H9 (cell line): Measurements from ENCODE around the gene TBC1D5. TPM values are rescaled to one million over a fixed set of nuclear protein-coding genes. Genes with fewer than 3 reads are reported as not detected.

ENCODE experiments used
- DNase-seq: peaks from one replicate; pipeline ENCODE4 v3.0.0-alpha.2; 2017
- H2AFZ ChIP-seq: one replicate; pipeline ENCODE4 v1.6.1; 2013; ENCODE audit warnings: mild to moderate bottlenecking, low read length, control low read depth, moderate library complexity
- H2AK5ac ChIP-seq: 2 replicates; pipeline ENCODE4 v1.6.1; 2013; ENCODE audit warnings: low read length, control low read depth, mixed read lengths; ENCODE audit not compliant: insufficient read length
- H2BK120ac ChIP-seq: one replicate; pipeline ENCODE4 v1.6.1; 2013; ENCODE audit warnings: low read depth, mild to moderate bottlenecking, low read length, control low read depth, inconsistent platforms; ENCODE audit not compliant: poor library complexity, severe bottlenecking
- H2BK12ac ChIP-seq: 2 replicates; pipeline ENCODE4 v1.6.1; 2013; ENCODE audit warnings: low read length, control low read depth, mixed read lengths, low read depth; ENCODE audit not compliant: insufficient read length
- H2BK15ac ChIP-seq: 2 replicates; pipeline ENCODE4 v1.6.1; 2013; ENCODE audit warnings: low read depth, low read length, control low read depth
- H2BK20ac ChIP-seq: one replicate; pipeline ENCODE4 v1.6.1; 2013; ENCODE audit warnings: low read depth, mild to moderate bottlenecking, low read length, control low read depth, inconsistent platforms; ENCODE audit not compliant: poor library complexity, severe bottlenecking
- H2BK5ac ChIP-seq: 2 replicates; pipeline ENCODE4 v1.6.1; 2013; ENCODE audit warnings: low read length, control low read depth, mixed read lengths; ENCODE audit not compliant: insufficient read length
- H3K14ac ChIP-seq: 2 replicates; pipeline ENCODE4 v1.6.1; 2013; ENCODE audit warnings: low read length, control low read depth; ENCODE audit not compliant: insufficient read depth
- H3K18ac ChIP-seq: 2 replicates; pipeline ENCODE4 v1.6.1; 2013; ENCODE audit warnings: low read depth, mild to moderate bottlenecking, mixed read lengths, low read length, control low read depth; ENCODE audit not compliant: insufficient read length
- H3K23ac ChIP-seq: 2 replicates; pipeline ENCODE4 v1.6.1; 2013; ENCODE audit warnings: low read length, control low read depth, mixed read lengths, low read depth; ENCODE audit not compliant: insufficient read length
- H3K23me2 ChIP-seq: 2 replicates; pipeline ENCODE4 v1.6.1; 2013; ENCODE audit warnings: low read depth, mild to moderate bottlenecking, mixed read lengths, low read length, control low read depth; ENCODE audit not compliant: insufficient read length, poor library complexity, severe bottlenecking
- H3K27ac ChIP-seq: 2 replicates; pipeline ENCODE4 v1.5.1; 2013; ENCODE audit warnings: low read length, control low read depth, mixed read lengths, low read depth; ENCODE audit not compliant: insufficient read length
- H3K27me3 ChIP-seq: 2 replicates; pipeline ENCODE4 v1.6.1; 2013; ENCODE audit warnings: low read length, control low read depth, inconsistent platforms; ENCODE audit not compliant: insufficient read depth
- H3K4ac ChIP-seq: 2 replicates; pipeline ENCODE4 v1.6.1; 2013; ENCODE audit warnings: low read depth, mild to moderate bottlenecking, control low read depth, inconsistent platforms, low read length, moderate library complexity
- H3K4me1 ChIP-seq: 2 replicates; pipeline ENCODE4 v1.6.1; 2013; ENCODE audit warnings: low read length, control low read depth, inconsistent platforms; ENCODE audit not compliant: insufficient read depth
- H3K4me2 ChIP-seq: 2 replicates; pipeline ENCODE4 v1.6.1; 2013; ENCODE audit warnings: low read length, control low read depth, mixed read lengths; ENCODE audit not compliant: insufficient read length, insufficient read depth
- H3K56ac ChIP-seq: 2 replicates; pipeline ENCODE4 v1.6.1; 2013; ENCODE audit warnings: low read depth, mild to moderate bottlenecking, mixed read lengths, low read length, control low read depth; ENCODE audit not compliant: insufficient read length
- H3K79me1 ChIP-seq: 2 replicates; pipeline ENCODE4 v1.6.1; 2013; ENCODE audit warnings: low read depth, mild to moderate bottlenecking, moderate library complexity, low read length, control low read depth, inconsistent platforms; ENCODE audit not compliant: insufficient read depth, poor library complexity, severe bottlenecking
- H3K79me2 ChIP-seq: 2 replicates; pipeline ENCODE4 v1.6.1; 2013; ENCODE audit warnings: low read length, control low read depth, inconsistent platforms; ENCODE audit not compliant: insufficient read depth
- H3K9ac ChIP-seq: 2 replicates; pipeline ENCODE4 v1.6.1; 2013; ENCODE audit warnings: low read length, control low read depth, mixed read lengths; ENCODE audit not compliant: insufficient read length; ENCODE audit errors: extremely low read depth
- H3K9me3 ChIP-seq: one replicate; pipeline ENCODE4 v1.6.1; 2013; ENCODE audit warnings: low read depth, low read length, inconsistent platforms; ENCODE audit not compliant: control insufficient read depth
- H3T11ph ChIP-seq: one replicate; pipeline ENCODE4 v1.6.1; 2013; ENCODE audit warnings: mild to moderate bottlenecking, low read length, control low read depth, inconsistent platforms
- H4K20me1 ChIP-seq: one replicate; pipeline ENCODE4 v1.6.1; 2013; ENCODE audit not compliant: control insufficient read depth, insufficient read length, insufficient read depth
- H4K5ac ChIP-seq: 2 replicates; pipeline ENCODE4 v1.6.1; 2013; ENCODE audit warnings: low read depth, mild to moderate bottlenecking, mixed read lengths, low read length, control low read depth; ENCODE audit not compliant: insufficient read length
- H4K8ac ChIP-seq: replicated peaks from 2 replicates; pipeline ENCODE4 v1.6.1; 2013; ENCODE audit warnings: low read length, control low read depth, mixed read lengths, low read depth; ENCODE audit not compliant: insufficient read length
- H4K91ac ChIP-seq: 2 replicates; pipeline ENCODE4 v1.6.1; 2013; ENCODE audit warnings: low read depth, mild to moderate bottlenecking, moderate library complexity, mixed read lengths, low read length, control low read depth; ENCODE audit not compliant: insufficient read length
- H3K27ac Mint-ChIP-seq, 3 experiments: 2 replicates in 2 of 3; 3 replicates in 1 of 3; pipeline ENCODE4 v1.8.0; 2020 to 2021; ENCODE audit warnings: mixed read lengths in 3 of 3, mild to moderate bottlenecking in 1 of 3, moderate library complexity in 1 of 3
- H3K27me3 Mint-ChIP-seq: 2 replicates; pipeline ENCODE4 v1.8.0; 2021; ENCODE audit warnings: low read depth, mild to moderate bottlenecking, moderate library complexity, mixed read lengths
- H3K36me3 Mint-ChIP-seq, 3 experiments: 2 replicates in 2 of 3; 3 replicates in 1 of 3; pipeline ENCODE4 v1.8.0; 2020 to 2021; ENCODE audit warnings: low read depth in 3 of 3, mixed read lengths in 3 of 3; ENCODE audit not compliant: insufficient read depth in 1 of 3
- H3K4me1 Mint-ChIP-seq, 2 experiments: 2 replicates each; pipeline ENCODE4 v1.8.0; 2020; ENCODE audit warnings: mixed read lengths in 2 of 2
- H3K4me3 Mint-ChIP-seq, 2 experiments: 2 replicates in 1 of 2; 3 replicates in 1 of 2; pipeline ENCODE4 v1.8.0; 2020 to 2021; ENCODE audit warnings: mild to moderate bottlenecking in 2 of 2, mixed read lengths in 2 of 2, moderate library complexity in 1 of 2
- H3K9me3 Mint-ChIP-seq, 2 experiments: 2 replicates in 1 of 2; 3 replicates in 1 of 2; pipeline ENCODE4 v1.8.0; 2020; ENCODE audit warnings: mild to moderate bottlenecking in 2 of 2, mixed read lengths in 2 of 2, moderate library complexity in 1 of 2
- CTCF ChIP-seq: fragments of 200-600 bp; sonication (generic); conservative IDR thresholded peaks from 3 replicates; pipeline ENCODE4 v1.8.0; 2021; ENCODE audit warnings: antibody characterized with exemption, mild to moderate bottlenecking
- WGBS: extraction: QIAGEN DNeasy Blood & Tissue Kit; methylation state at CpG from one replicate; pipeline ENCODE4 v1.1.7; 2013; ENCODE audit warnings: missing lambda C conversion rate, low lambda C conversion rate, mixed read lengths; ENCODE audit not compliant: insufficient read length; ENCODE audit errors: extremely low coverage; 5-methylcytosine and 5-hydroxymethylcytosine counted together
- total RNA-seq: library from RNA; stranded (reverse); gene quantifications from 2 replicates; pipeline ENCODE4 v1.2.1, GENCODE V29; 2021

TBC1D5 gene
- total RNA-seq, 1 experiment from 2014 or later = 25.0 TPM

- Histone ChIP-seq H3K4ac (no peak overlapping the region), H3K14ac (no peak overlapping the region), H4K91ac (no peak overlapping the region), H2BK5ac (no peak overlapping the region), H3K23ac (no peak overlapping the region), H2BK12ac (no peak overlapping the region), H4K20me1 (no peaks in the 10 kb centered on the region), H3K9ac (no peak overlapping the region), H2AK5ac (no peak overlapping the region), H3K27me3 (no peaks in the 10 kb centered on the region), H2AFZ (no peak overlapping the region), H2BK15ac (no peak overlapping the region), H3K9me3 (no peaks in the 10 kb centered on the region), H3K27ac (no peak overlapping the region), H4K8ac (no peak overlapping the region), H2BK20ac (no peak overlapping the region), H3K18ac (no peak overlapping the region), H3K79me2 (no peaks in the 10 kb centered on the region), H3K79me1 (no peaks in the 10 kb centered on the region), H3K23me2 (no peaks in the 10 kb centered on the region), H3K4me1 (no peaks in the 10 kb centered on the region), H3T11ph (no peak overlapping the region), H4K5ac (no peak overlapping the region), H2BK120ac (no peak overlapping the region), H3K56ac (no peak overlapping the region), H3K4me2 (no peak overlapping the region)
- no peaks in the 10 kb centered on the region for H3K36me3 Mint-ChIP-seq
- DNase-seq = no peak
- no peaks in the 10 kb centered on the region; a peak in 1 of 5 replicates for H3K9me3 Mint-ChIP-seq
- no peak for TF ChIP-seq CTCF
- no peaks in the 10 kb centered on the region for H3K27me3 Mint-ChIP-seq
- H3K4me1 Mint-ChIP-seq = peaks cover 15 to 19% of the 10 kb centered on the region in 2 experiments
- no peak overlapping the region for H3K27ac Mint-ChIP-seq
- H3K4me3 Mint-ChIP-seq = no peak overlapping the region
- no CpG with 5 or more reads among the region's 8 CpGs for WGBS
These were observed 158.4 kb downstream of the TBC1D5 start for GRCh38 chr3:17584066-17584465.
